Endodermal cell (in vitro differentiated cells): ENCODE measurements around the gene PRAMEF11. TPM values are rescaled to one million over a fixed set of nuclear protein-coding genes. Genes with fewer than 3 reads are reported as not detected.

ENCODE experiments used
- DNase-seq: peaks from one replicate; pipeline ENCODE4 v3.0.0-alpha.2; 2017
- H3K27ac ChIP-seq: 2 replicates; pipeline ENCODE4 v1.5.1; 2013; ENCODE audit warnings: mild to moderate bottlenecking, low read depth, low read length, moderate library complexity
- H3K27me3 ChIP-seq: 2 replicates; pipeline ENCODE4 v1.6.1; 2013; ENCODE audit warnings: mild to moderate bottlenecking, low read length, moderate library complexity; ENCODE audit not compliant: insufficient read depth, control insufficient read depth, poor library complexity, severe bottlenecking
- H3K36me3 ChIP-seq: 2 replicates; pipeline ENCODE4 v1.7.0; 2013; ENCODE audit warnings: mild to moderate bottlenecking, low read length, moderate library complexity; ENCODE audit not compliant: control insufficient read depth, insufficient read depth
- H3K4me1 ChIP-seq: one replicate; pipeline ENCODE4 v1.7.0; 2013; ENCODE audit warnings: low read length; ENCODE audit not compliant: control insufficient read depth, insufficient read depth
- H3K4me3 ChIP-seq: 2 replicates; pipeline ENCODE4 v1.5.1; 2013; ENCODE audit warnings: mild to moderate bottlenecking, low read length, moderate library complexity
- H3K9ac ChIP-seq: 2 replicates; pipeline ENCODE4 v1.6.1; 2013; ENCODE audit warnings: mild to moderate bottlenecking, low read length, moderate library complexity; ENCODE audit not compliant: poor library complexity, severe bottlenecking; ENCODE audit errors: extremely low read depth
- H3K9me3 ChIP-seq: 2 replicates; pipeline ENCODE4 v1.6.1; 2013; ENCODE audit warnings: mild to moderate bottlenecking, low read length, moderate library complexity; ENCODE audit not compliant: control insufficient read depth
- H3K27ac Mint-ChIP-seq: 2 replicates; pipeline ENCODE4 v1.8.0; 2020; ENCODE audit warnings: mixed read lengths
- H3K27me3 Mint-ChIP-seq: 2 replicates; pipeline ENCODE4 v1.8.0; 2021; ENCODE audit warnings: mild to moderate bottlenecking, mixed read lengths; ENCODE audit not compliant: insufficient read depth
- H3K36me3 Mint-ChIP-seq: 2 replicates; pipeline ENCODE4 v1.8.0; 2020; ENCODE audit warnings: low read depth, mixed read lengths
- H3K4me1 Mint-ChIP-seq: 2 replicates; pipeline ENCODE4 v1.8.0; 2020; ENCODE audit warnings: mixed read lengths
- H3K4me3 Mint-ChIP-seq: 2 replicates; pipeline ENCODE4 v1.8.0; 2020; ENCODE audit warnings: mild to moderate bottlenecking, moderate library complexity, mixed read lengths
- H3K9me3 Mint-ChIP-seq: 2 replicates; pipeline ENCODE4 v1.8.0; 2020; ENCODE audit warnings: mild to moderate bottlenecking, mixed read lengths
- CTCF ChIP-seq: fragments of 200-600 bp; sonication (generic); conservative IDR thresholded peaks from 2 replicates; pipeline ENCODE4 v1.5.0; 2021; ENCODE audit warnings: antibody characterized with exemption, mild to moderate bottlenecking
- WGBS, 2 experiments: methylation state at CpG; one replicate each; pipeline versions ENCODE4 v1.1.5 to v1.1.7; 2013; ENCODE audit warnings: missing lambda C conversion rate in 2 of 2, mixed read lengths in 1 of 2; ENCODE audit not compliant: insufficient coverage in 1 of 2, insufficient read length in 1 of 2; 5-methylcytosine and 5-hydroxymethylcytosine counted together
- total RNA-seq, 2 donors: library from RNA; stranded (reverse); fragmentation: NEBNext Ultra II Directional in 1 of 2; extraction: Animal tissue kit (Norgen Biotek cat#: 25700) in 1 of 2; gene quantifications; 2 replicates in 1 of 2; 3 replicates in 1 of 2; pipeline ENCODE4 v1.2.1, GENCODE V29; 2021

The PRAMEF11 gene
- total RNA-seq, 2 donors from 2014 or later = not detected

GRCh38 chr1:12774801-12775345 lies 56.3 kb downstream of the PRAMEF11 start:
- Mint-ChIP-seq H3K9me3 (no peaks in the 10 kb centered on the region), H3K4me1 (no peaks in the 10 kb centered on the region), H3K4me3 (no peak overlapping the region), H3K36me3 (no peaks in the 10 kb centered on the region), H3K27me3 (peaks cover 7% of the 10 kb centered on the region), H3K27ac (no peak overlapping the region)
- no peaks in the 10 kb centered on the region for H3K4me1 ChIP-seq
- no peak overlapping the region for H3K27ac ChIP-seq
- no peak overlapping the region for H3K4me3 ChIP-seq
- TF ChIP-seq CTCF = no peak
- H3K27me3 ChIP-seq = no peaks in the 10 kb centered on the region
- no peak for DNase-seq
- H3K36me3 ChIP-seq = no peaks in the 10 kb centered on the region
- H3K9me3 ChIP-seq = no peaks in the 10 kb centered on the region
- H3K9ac ChIP-seq = no peak overlapping the region
- WGBS, 2 experiments = 82 to 87% methylated on average over 3 to 5 of the region's 5 CpGs

Other genes with a start within 250 kb of the PRAMEF11 start
- 1 to 10 TPM; 9.2 to 9.8 TPM for gene DHRS3, start 213.2 kb downstream of the PRAMEF11 start, total RNA-seq
- not detected for gene AADACL4, start 187.3 kb downstream of the PRAMEF11 start, total RNA-seq
- gene AADACL3, start 115.3 kb downstream of the PRAMEF11 start, total RNA-seq = under 1 TPM in 1 of 2 donors, not detected in 1; 0.24 TPM
- gene CFAP107, start 85.2 kb downstream of the PRAMEF11 start, total RNA-seq = not detected
- not detected for gene PRAMEF12, start 57.7 kb downstream of the PRAMEF11 start, total RNA-seq
- gene PRAMEF1, start 40.0 kb downstream of the PRAMEF11 start, total RNA-seq = not detected
- gene HNRNPCL1, start 17.3 kb upstream of the PRAMEF11 start, total RNA-seq = not detected
- not detected for gene PRAMEF2, start 25.7 kb upstream of the PRAMEF11 start, total RNA-seq
- not detected for gene PRAMEF4, start 54.8 kb upstream of the PRAMEF11 start, total RNA-seq
- not detected for gene PRAMEF10, start 66.9 kb upstream of the PRAMEF11 start, total RNA-seq
- gene PRAMEF7, start 85.2 kb upstream of the PRAMEF11 start, total RNA-seq = not detected
- not detected for gene PRAMEF6, start 116.2 kb upstream of the PRAMEF11 start, total RNA-seq
- gene PRAMEF27, start 225.2 kb upstream of the PRAMEF11 start, total RNA-seq = not detected
- gene HNRNPCL3, start 229.4 kb upstream of the PRAMEF11 start, total RNA-seq = not detected
- not detected for gene PRAMEF25, start 239.4 kb upstream of the PRAMEF11 start, total RNA-seq